GM19452 (cell line): ENCODE data around the gene MSMP.

Experiments
- ATAC-seq: cut with Tn5 transposase; IDR thresholded peaks from one replicate; pipeline ENCODE4 v1.9.1; 2021; ENCODE audit not compliant: unreplicated experiment

MSMP gene

GRCh38 chr9:35725362-35725761 lies 28.7 kb downstream of the MSMP start:
- no peak for ATAC-seq

GRCh38 chr9:35723908-35724307 lies 30.2 kb downstream of the MSMP start:
- ATAC-seq, result no peak

GRCh38 chr9:35723426-35723825 lies 30.6 kb downstream of the MSMP start:
- ATAC-seq, result no peak

GRCh38 chr9:35719546-35719945 lies 34.5 kb downstream of the MSMP start:
- ATAC-seq, result no peak

- ATAC-seq, result no peak
These were observed 35.2 kb downstream of the MSMP start for GRCh38 chr9:35718721-35719511.

GRCh38 chr9:35717132-35717870 lies 36.8 kb downstream of the MSMP start:
- ATAC-seq, result no peak

GRCh38 chr9:35716230-35716629 lies 37.8 kb downstream of the MSMP start:
- no peak for ATAC-seq

GRCh38 chr9:35714579-35715252 lies 39.4 kb downstream of the MSMP start:
- no peak for ATAC-seq

- no peak for ATAC-seq
These were observed 40.0 kb downstream of the MSMP start for GRCh38 chr9:35714123-35714522.

GRCh38 chr9:35713578-35713977 lies 40.5 kb downstream of the MSMP start:
- no peak for ATAC-seq

GRCh38 chr9:35712762-35713400 lies 41.2 kb downstream of the MSMP start:
- no peak for ATAC-seq

GRCh38 chr9:35711501-35712428 lies 42.3 kb downstream of the MSMP start:
- ATAC-seq, result no peak

- ATAC-seq, result no peak
These were observed 43.1 kb downstream of the MSMP start for GRCh38 chr9:35710818-35711500.

- no peak for ATAC-seq
These were observed 45.9 kb downstream of the MSMP start for GRCh38 chr9:35708146-35708545.

GRCh38 chr9:35706951-35707350 lies 47.1 kb downstream of the MSMP start:
- ATAC-seq, result no peak

GRCh38 chr9:35705836-35706430 lies 48.1 kb downstream of the MSMP start:
- ATAC-seq, result no peak

GRCh38 chr9:35705372-35705771 lies 48.7 kb downstream of the MSMP start:
- no peak for ATAC-seq

- ATAC-seq, result no peak
These were observed 50.0 kb downstream of the MSMP start for GRCh38 chr9:35703906-35704672.
